AML-193 (cell line): ENCODE results near the gene EXOSC7.
"Not testable (repeated sequence)": the region's sequence is repeated elsewhere in the genome, so short reads cannot be mapped to it uniquely, and the experiment has no call there.

Experiments used
- DNase-seq, 2 experiments: peaks; one replicate each; lab custom pipeline; 2025; lab: John Stamatoyannopoulos, UW

EXOSC7 gene

DNA sequence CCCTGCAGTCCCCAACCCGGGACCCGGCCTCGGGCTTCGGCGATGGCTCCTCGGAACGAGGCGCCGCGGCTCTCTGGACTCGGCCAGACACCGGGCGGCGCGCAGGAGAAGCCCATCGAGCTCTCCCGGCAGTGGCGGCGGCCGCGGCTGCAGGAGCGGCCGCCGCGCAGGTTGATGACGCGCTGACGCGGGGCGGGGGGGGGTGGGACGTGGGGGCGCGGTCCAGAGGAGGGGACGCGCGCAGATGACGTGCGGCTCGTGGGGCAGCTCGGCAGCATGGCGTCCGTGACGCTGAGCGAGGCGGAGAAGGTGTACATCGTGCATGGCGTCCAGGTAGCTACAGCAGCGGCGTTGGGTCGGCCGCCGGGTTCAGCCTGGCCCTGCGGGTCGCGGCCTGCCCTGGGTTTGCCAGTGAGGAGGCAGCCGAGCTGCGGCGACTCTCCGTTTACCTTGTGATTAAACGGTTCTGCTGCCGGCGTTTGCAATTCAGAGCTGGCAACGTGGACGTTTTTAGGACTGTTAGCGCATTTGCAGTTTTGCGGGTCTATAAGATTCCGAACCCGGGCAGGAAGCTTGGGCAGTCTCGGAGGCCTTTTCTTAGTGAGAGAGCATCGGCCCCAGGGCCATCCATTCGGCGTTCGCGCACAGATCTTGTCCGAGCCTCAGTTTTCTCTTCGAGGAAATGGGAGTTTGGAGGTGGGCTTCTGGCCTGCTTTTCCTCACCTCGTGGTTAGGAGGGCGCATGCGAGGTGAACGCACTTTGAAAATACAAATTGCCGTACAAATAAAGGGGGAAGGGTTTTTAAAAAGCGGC is at the start of gene EXOSC7, which contains the start of gene ZDHHC3:
EXOSC7 (plus strand) TSS at position 243 of the 814 bp plus-strand sequence; CDS start at position 277, 34 bp downstream.
ZDHHC3 (minus strand) TSS at position 173 of the 814 bp plus-strand sequence. CDS start 16,738 bp downstream, outside the sequence.
- peak; percentile 85 to 86 for DNase-seq

DNA sequence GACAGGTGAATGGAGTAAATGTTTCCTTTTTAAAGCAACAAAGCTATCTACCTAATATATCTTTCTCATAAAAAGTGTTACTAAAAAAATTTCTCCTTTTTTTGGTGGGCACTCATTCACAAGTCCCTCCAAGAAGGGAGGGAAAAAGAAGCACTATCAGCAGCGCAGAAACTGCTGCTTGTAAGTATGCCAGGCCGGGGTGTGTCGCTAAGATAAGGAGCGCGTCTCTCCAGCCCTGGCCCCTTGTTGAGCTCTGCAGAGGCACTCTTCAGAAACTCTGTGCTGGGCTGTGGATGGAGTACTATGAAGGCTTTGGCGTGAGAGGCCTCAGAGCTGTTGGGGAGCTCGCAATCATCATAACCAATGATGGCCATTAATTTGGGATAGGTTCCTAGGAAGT is 49.1 kb upstream of the EXOSC7 start:
- no peak for DNase-seq

DNA sequence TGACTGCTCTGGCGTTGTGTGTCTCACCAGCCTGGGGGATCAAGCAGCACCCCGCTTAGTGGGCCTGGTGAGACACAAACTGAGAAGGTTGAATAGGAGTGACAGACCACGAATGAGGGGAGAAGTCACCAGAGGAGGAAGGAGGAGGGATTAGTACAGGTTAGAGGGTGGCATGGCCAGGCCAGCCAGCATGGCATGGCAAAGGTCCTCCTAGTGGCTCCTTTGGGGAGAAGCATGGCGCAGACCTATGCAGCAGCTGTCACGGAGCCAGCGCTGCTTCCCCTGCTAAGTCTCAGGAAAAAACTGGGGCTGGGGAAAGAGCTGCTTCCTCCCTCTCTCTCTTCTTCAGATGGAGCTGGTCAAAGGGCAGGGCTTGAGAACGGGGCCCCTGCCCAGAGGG is 48.7 kb upstream of the EXOSC7 start:
- no peak for DNase-seq

DNA sequence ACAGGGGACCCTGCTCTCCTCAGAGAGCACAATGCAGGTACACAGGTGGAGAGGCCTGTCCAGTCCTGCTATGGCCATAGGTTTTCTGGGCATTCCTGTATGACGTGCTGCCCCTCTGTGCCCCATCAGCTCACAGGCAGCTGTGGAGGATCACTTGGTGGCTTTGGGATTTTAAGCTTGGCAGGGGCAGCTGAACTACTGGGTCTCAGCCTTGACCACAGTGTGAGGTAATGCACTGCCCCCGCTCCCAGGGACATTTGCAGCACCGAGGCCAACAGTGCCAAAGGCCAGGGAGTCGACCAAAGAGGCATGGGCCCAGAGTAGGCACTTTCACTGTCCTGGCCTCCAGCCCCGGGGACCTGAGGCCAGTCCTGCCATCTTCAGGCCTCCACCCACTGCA is 46.3 kb upstream of the EXOSC7 start:
- DNase-seq, result no peak

DNA sequence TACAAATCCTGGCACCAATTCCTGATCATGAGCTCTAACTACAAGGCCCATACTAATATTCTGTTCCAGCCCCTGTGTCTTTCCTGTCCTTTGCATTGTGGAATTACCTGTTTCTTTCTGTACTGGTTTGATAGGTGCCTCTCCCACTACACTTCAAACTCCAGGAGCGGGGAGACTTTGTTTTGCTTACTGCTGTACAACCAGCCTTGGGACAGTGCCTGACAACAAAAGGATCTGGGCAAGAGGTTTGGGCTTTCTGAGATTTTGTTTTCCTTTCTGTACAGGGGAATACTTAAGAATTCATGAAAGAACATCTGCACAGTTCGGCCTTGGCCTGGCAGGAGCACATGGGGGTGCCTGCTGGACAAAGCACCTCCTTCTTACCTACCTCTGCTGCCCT is 45.1 kb upstream of the EXOSC7 start:
- DNase-seq, result no peak

DNA sequence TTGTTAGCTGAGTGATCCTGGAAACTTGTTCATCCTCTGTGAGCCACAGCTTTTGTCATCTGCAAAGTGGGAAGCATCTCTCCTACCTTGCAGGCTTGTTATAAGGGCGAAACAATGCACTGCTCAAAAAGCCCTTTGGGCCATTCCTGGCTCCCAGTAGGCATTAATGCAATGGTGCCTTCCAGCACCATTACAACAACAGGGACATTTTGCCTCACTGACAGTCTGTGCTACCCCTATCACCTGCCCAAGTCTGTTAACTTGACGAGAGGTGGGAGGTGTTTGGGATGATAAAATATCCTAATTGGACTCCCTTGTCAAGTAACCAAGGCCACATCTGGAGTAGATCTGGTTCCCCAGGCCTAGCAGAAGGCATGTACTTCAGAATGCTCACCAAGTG is 44.3 kb upstream of the EXOSC7 start:
- DNase-seq, result no peak

DNA sequence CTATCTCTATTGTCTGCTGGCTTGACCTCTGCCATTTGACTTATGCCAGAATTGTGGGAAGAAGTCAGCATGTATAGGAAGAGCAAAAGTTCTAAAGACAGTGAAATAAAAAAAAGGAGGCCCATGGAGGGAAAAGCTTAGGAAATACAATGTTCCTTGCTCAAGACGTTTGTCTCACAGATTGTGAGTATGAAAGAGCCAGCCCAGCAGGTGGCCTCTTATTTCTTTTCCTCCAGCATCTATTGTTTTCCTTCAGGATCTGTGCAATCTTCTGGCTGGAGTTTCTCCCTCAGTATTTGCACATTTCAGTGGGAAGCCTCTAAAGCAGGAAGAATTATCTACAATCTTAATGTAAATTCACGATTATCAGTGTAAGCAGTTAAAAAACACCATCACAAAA is 43.8 kb upstream of the EXOSC7 start:
- no peak for DNase-seq

DNA sequence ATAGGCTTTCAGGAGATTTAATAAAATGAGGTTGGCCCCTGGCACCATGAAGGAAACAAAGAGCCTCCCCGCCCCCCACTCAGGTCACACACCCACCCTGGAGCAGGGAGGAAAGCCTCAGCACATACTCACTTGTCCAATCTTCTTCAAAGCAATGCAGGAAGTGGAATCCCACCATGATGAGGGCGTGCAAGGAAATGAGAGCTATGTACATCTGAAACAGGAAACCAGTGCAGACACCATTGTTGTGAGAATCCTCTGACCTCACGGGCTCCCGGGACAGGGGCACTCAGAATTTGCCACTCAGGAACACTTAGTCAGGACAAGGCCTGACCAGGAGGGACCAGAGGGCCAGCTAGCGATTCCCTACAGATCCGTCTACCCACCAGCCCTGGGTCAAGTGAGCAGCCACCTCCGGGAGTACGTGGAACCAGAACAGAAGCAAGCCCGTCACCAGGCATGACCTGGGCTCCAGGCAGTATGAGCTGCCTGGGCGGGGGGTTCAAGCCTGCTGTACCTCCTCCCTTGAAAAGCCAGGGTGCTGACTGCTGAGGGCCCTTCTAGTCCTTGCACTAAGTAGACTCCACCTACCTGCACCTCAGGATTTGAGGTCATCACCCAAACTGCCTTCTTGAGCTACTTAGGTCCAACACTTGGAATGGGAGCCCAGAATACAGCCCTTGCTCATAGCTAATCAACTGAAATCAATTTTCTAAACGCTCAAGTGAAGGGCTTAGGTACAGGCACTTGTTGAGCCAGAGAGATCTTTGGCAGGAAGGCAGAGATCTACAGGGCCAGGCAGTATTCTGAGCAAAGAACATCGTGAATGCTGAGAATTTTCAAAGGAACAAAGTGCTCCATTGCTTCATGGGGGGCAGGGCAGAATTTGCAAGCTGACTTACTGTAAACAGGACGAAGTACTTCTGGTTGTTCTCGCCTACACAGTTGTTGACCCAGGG is 42.8 kb upstream of the EXOSC7 start:
- DNase-seq, result no peak

DNA sequence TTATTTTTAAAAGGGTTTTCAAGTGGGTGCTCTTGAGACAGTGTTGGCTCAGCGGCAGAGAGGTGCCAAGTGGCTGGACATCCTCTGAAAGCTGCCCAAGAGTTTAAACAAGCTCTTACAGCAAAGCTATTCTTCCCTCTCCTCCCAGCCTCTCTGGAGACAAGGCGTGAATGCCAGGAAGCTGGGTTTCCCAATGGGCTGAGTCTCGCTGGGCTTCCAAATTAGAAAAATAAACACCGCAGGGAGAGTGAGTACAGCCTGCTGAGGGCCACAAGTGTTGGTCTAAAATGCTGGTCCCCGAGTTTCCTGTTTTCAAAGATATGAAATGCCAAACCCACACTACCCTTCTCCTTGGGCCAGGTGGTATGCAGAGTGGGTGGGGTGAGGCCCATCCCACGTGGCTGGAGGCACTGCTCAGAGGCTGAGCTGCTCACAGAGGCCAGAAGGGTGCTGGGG is 36.4 kb upstream of the EXOSC7 start:
- no peak for DNase-seq

DNA sequence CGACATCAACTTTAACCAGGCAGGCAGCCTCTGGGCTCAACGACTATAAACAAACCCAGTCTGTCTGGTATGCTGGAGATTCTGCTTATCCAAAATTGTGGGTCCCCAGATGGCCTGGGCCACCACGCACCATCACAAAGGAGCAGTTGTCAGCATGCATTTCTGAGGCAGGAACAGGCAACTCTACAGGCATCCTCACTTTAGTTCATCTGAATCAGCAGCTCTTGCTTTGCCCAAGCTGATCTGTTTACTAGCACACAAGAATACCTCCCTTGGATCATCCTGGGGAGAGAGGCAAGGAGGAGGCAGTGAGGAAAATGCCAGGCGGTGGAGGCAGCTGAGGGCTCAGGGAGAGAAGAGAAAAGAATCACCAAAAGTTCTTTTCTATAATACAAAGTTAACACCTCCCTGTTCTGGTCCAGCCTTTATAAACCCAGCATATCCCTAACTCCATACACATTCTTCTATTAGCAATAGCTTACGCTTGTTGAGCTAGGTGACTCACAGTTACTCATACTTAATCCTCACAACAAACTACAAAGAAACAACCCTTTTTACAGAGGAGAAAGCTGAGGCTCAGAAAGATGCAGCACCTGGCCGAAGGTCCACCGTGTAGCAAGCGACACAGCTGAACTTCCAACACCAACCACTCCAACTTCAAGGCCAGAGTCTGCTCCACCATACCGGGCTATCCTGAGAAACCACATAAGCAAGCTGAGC is 33.7 kb upstream of the EXOSC7 start:
- DNase-seq, result no peak

DNA sequence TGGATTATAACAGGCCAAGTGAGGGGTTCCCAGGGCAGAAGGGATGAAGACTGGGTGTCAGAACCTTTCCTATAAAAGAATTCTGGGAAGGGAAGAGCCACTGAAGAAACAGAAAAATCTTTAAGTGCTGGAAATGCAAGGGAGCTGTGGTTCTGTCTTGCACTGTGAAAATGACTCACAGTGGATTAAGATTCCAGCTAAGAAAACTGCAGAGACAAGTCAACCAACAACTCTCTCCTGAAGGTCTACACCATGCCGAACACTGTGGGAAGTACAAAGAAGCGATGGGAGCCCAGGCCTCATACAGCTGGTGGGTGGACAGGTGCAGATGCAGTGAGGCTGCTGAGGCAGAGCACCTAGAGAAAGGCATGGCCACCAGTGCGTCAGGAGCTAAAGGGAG is 27.8 kb upstream of the EXOSC7 start:
- no peak for DNase-seq

DNA sequence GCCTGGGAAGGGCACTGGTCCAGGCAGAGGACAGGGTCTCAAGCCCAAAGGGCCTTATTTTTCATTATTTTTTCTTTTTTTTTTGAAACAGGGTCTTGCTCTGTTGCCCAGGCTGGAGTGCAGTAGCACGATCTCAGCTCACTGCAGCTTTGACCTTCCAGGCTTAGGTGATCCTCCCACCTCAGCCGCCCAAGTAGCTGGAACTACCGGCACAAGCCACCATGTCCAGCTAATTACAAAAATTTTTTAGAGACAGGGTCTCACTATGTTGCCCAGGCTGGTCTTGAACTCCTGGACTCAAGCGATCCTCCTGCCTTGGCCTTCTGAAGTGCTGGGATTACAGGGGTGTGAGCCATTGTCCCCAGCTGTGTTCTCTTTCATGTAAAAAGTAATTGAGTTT is 26.3 kb upstream of the EXOSC7 start:
- not testable (repeated sequence) for DNase-seq

DNA sequence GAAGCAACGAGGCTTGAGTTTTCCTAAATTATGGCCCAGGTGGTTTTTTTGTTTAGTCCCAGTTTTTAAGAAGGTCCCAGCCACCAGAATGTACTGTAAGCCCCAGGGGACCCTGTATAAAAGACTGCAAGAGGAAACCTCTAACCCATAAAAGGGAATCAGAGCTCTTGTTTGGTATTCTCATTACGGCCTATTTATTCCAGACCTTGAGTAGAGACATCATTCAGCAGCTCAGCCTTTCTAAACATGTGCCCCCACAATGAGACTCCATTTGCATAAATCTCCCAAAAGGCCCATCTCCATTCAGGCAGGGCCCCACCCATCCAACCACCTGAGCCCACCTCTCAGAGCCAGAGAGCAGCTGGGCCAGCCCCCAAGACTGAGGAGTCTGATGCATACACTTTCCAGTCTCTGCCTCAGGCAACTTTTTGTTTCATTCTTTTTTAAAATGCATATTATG is 25.7 kb upstream of the EXOSC7 start:
- DNase-seq, result no peak

DNA sequence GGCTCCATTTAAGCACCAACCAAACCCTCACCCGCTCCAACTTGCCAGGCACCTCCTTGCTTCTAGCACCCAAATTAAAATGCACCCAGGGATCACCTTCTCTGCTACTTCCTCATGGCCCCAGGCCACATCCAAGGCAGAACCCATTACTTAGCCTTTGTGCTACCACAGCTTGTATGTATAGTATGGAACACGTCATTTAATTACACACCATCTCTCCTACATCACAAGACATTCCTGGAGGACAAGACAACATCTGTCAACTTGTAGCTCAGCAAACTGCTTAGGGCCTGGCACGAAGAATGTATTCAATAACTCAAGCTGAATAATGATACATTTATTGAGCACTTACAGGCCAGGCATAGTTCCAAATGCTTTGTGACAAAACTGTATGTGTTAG is 23.4 kb upstream of the EXOSC7 start:
- no peak for DNase-seq

DNA sequence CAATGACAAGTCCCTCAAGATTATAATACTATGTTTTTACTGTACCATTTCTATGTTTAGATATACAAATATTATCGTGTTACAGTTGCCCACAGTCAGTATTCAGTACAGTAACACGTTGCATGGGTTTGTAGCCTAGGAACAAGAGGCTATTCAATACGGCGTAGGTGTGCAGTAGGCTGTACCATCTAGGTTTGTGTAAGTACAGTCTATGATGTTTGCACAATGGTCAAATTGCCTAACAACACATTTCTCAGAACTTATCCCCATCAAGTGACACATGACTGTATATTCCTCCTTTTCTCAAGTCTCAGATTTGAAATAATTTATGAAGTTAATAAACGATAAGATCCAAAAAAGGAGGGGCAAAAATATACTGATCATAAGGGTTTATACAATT is 21.7 kb upstream of the EXOSC7 start:
- DNase-seq, result peak; percentile 45 to 55

DNA sequence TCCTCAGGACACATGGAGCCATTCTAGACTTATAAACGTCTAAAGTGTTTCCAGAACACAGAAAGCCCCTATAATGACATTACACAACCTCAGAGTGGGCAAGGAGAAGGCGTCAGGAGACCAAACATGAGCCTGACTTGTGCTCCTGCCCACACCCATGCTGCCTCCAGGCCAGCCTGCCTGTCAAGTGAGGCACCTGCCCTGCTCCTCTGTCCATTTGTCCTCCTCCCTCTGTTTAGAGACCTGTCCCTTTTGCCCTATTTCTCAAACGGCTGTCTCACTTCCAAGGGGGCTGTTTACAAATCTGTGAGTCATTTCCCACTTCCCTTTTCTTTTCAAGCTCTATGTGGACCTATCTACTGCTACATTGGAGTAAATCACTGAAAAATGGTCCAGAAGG is 21.1 kb upstream of the EXOSC7 start:
- peak; percentile 89 to 91 for DNase-seq

DNA sequence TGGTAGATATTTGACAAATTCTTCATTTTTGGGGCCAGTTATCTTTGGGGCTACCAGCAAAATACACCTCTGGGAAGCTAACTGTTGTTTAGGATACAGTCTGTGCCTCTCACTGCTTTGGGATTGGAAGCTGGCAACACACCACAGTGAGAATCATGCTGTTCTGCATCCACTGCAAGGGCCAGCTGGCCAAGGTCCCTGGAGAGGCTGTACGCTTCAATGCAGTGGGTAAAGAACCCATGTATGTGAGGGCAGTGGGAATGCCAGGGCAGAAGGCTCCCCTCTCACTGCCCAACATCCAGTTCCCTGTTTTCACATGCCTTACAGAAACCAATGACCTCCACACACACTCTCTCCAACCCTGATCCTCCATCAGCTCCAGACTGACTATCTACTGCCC is 20.1 kb upstream of the EXOSC7 start:
- no peak for DNase-seq

DNA sequence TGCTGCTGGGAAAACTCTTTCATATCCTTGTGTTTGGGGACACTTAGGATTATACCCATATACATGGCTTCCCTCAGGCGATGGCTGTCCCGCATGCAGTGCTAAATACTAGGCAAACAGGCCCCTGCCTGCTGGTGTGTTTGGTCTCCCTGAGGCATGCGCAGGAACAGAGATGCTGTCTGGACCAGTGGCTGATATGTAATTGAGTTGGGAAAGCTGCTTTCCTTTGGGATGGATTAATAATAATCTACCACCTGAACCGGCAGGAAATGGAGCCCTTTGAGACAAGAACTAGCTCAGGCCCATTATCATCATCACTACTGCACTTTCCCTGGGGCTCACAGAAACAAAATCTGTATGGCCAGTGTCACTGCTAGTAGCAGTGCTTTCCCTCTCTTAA is 18.1 kb upstream of the EXOSC7 start:
- no peak for DNase-seq

DNA sequence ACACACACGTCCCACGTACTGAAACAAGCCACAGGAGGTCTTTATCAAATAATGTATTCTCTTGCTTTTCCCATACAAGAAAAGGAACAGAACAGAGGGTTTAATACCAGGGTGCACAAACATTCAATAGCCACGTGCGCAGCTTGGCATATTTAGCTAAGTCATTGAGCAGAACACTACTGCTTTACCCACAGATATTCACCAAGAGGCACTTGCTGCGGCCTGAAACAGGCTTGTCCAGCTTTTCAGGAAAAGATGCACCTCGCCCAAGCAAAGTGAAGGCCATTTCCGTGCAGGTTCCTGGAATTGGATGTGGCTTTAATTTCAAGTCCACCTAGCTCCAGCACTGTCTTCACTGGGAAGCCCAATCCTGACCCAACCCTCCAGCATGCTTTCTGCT is 17.7 kb upstream of the EXOSC7 start:
- no peak for DNase-seq

DNA sequence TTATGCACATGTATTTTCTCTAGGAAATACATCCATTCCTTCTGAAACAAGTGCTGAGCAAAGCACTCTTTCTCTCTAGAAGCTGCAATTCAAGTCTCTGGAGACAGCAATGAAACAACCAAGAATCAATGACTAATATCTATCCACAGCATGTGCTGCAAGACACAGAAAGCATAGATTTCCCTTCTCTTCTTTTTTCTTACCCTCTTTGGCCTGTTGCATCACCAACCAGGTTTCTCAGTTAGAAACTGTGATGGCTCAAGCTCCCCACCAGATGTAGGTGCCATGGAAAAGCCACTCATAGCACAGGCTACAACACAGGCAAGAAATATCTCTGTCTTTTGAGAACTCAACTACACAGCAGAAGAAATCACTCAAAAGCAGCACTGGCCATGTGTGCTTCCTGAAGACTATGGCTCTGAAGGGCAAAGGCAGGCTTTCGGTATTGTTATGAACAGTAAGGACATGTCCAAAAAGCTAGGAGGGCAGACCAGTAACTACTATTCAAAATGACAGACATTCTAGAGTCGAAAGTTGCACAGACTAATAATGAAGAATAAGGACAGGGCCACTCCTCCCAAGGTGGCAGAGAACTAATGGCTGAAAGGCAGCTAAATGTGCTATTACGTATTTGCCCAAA is 15.5 kb upstream of the EXOSC7 start:
- peak; percentile 69 to 76 for DNase-seq

DNA sequence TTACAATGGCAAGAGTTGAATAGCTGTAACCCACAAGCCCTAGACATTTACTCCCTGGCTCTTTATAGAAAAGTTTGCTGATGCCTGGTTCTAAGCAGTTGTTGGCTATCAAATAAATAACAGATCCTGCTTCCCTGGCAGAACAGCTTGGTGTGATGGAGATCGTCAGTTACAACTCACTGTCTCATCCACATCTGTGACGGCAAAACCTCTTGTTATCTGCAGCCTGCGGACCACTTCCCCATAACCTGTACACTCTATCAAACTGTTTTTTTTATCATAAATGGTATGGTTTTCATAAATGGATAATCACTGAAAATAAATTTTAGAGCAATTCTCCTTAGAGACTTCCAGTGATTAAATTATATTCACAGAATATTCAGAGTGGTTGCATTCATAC is 14.2 kb upstream of the EXOSC7 start:
- DNase-seq, result no peak
